ENCODE results near the gene CEP112. TPM values are rescaled to one million over a fixed set of nuclear protein-coding genes. Genes with fewer than 3 reads are reported as not detected.
"Not testable (repeated sequence)": the region's sequence is repeated elsewhere in the genome, so short reads cannot be mapped to it uniquely, and the experiment has no call there.

CEP112 gene
- total RNA-seq, 1 experiment from 2014 or later = 6.1 TPM

GRCh38 chr17:66169839-66170238 is 22.1 kb downstream of the CEP112 start (continued):
- TF ChIP-seq ZNF512 (CRISPR knock-in tag; IDR thresholded peaks at IDR 0.05; ENCODE audit: borderline replicate concordance) = no peak
- TF ChIP-seq ATF1 (CRISPR knock-in tag; IDR thresholded peaks at IDR 0.05) = no peak
- no peak for TF ChIP-seq MLX (CRISPR knock-in tag; IDR thresholded peaks at IDR 0.05)
- TF ChIP-seq ZBTB21 (CRISPR knock-in tag; IDR thresholded peaks at IDR 0.05; ENCODE audit: borderline replicate concordance) = no peak
- TF ChIP-seq SMAD3 (CRISPR knock-in tag; IDR thresholded peaks at IDR 0.05; ENCODE audit: borderline replicate concordance) = no peak
- no peak for TF ChIP-seq NR3C1 (CRISPR knock-in tag; conservative IDR thresholded peaks at IDR 0.05; ENCODE audit: low read depth)
- no peak for TF ChIP-seq NFYB (CRISPR knock-in tag; conservative IDR thresholded peaks at IDR 0.05; ENCODE audit: low read depth)
- no peak for TF ChIP-seq SMAD4 (CRISPR knock-in tag; IDR thresholded peaks at IDR 0.05)
- no peak for TF ChIP-seq FOXP1 (CRISPR knock-in tag; IDR thresholded peaks at IDR 0.05; ENCODE audit: borderline replicate concordance)

GRCh38 chr17:66167189-66167815 is 24.6 kb downstream of the CEP112 start:
- H3K27me3 Mint-ChIP-seq (ENCODE audit: low read depth) = no peaks in the 10 kb centered on the region
- DNase-seq (ENCODE audit: low spot score) = no peak
- H3K36me3 Mint-ChIP-seq = no peaks in the 10 kb centered on the region
- no peaks in the 10 kb centered on the region for H3K9me3 Mint-ChIP-seq
- ChIA-PET POLR2A (no interaction called here), CTCF (no interaction called here)
- no peak for TF ChIP-seq E2F5 (CRISPR knock-in tag; IDR thresholded peaks at IDR 0.05)
- TF ChIP-seq ZNF671 (CRISPR knock-in tag; IDR thresholded peaks at IDR 0.05) = no peak
- no peak for TF ChIP-seq ETV6 (CRISPR knock-in tag; IDR thresholded peaks at IDR 0.05)
- TF ChIP-seq MXD4 (CRISPR knock-in tag; IDR thresholded peaks at IDR 0.05; ENCODE audit: borderline replicate concordance) = no peak
- no peak for TF ChIP-seq TEAD4 (CRISPR knock-in tag; IDR thresholded peaks at IDR 0.05)
- TF ChIP-seq JAZF1 (CRISPR knock-in tag; IDR thresholded peaks at IDR 0.05) = no peak
- TF ChIP-seq EMX1 (CRISPR knock-in tag; IDR thresholded peaks at IDR 0.05) = no peak
- no peak for TF ChIP-seq ZNF416 (CRISPR knock-in tag; IDR thresholded peaks at IDR 0.05)
- no peak for ATAC-seq
- H3K4me3 Mint-ChIP-seq = no peak overlapping the region
- H3K27ac Mint-ChIP-seq = no peak overlapping the region
- no peaks in the 10 kb centered on the region for H3K4me1 Mint-ChIP-seq

- CTCF ChIA-PET = interaction anchor here (0.6 to 2.3 kb wide), 20 partner anchors 10 to 933 kb away, joined by 3 to 23 read pairs (median 3); partner anchors contain the start of gene CEP112
- DNase-seq (ENCODE audit: low spot score) (no peak), ATAC-seq (0 out of 2 replicates have a peak, but pooled peaks have one; percentile 28)
- Mint-ChIP-seq H3K4me1 (no peaks in the 10 kb centered on the region), H3K9me3 (peaks cover 8% of the 10 kb centered on the region), H3K4me3 (no peak overlapping the region), H3K27ac (no peak overlapping the region), H3K36me3 (no peaks in the 10 kb centered on the region), H3K27me3 (ENCODE audit: low read depth) (no peaks in the 10 kb centered on the region; the same call in 1 of the 2 replicates)
- TF ChIP-seq GABPB1 (CRISPR knock-in tag; IDR thresholded peaks at IDR 0.05) = no peak
- no peak for TF ChIP-seq ZNF317 (CRISPR knock-in tag; IDR thresholded peaks at IDR 0.05; ENCODE audit: borderline replicate concordance, low read depth)
- TF ChIP-seq CTCF (IDR thresholded peaks at IDR 0.05) = peak; percentile 55
- no peak for TF ChIP-seq ZNF512 (CRISPR knock-in tag; IDR thresholded peaks at IDR 0.05; ENCODE audit: borderline replicate concordance)
- no peak for TF ChIP-seq CREB1 (CRISPR knock-in tag; IDR thresholded peaks at IDR 0.05)
- TF ChIP-seq FOXJ3 (CRISPR knock-in tag; IDR thresholded peaks at IDR 0.05; ENCODE audit: borderline replicate concordance) = no peak
- POLR2A ChIA-PET = no interaction called here
Measured at GRCh38 chr17:66165537-66166123, 26.3 kb downstream of the CEP112 start.

- POLR2A ChIA-PET; H3K4me1 Mint-ChIP-seq; H3K27me3 Mint-ChIP-seq (ENCODE audit: low read depth); H3K4me3 Mint-ChIP-seq; DNase-seq (ENCODE audit: low spot score); ATAC-seq; H3K27ac Mint-ChIP-seq: not testable (repeated sequence)
- CTCF ChIA-PET = interaction anchor here (1.1 kb wide), 1 partner anchor 11 kb away, joined by 4 read pairs; no protein-coding TSS in a partner anchor
- H3K36me3 Mint-ChIP-seq = peaks cover 25% of the 10 kb centered on the region
- peaks cover 36% of the 10 kb centered on the region for H3K9me3 Mint-ChIP-seq
Measured at GRCh38 chr17:66155055-66155454, 36.9 kb downstream of the CEP112 start.

Data from WTC11 (cell line).